ENCODE data around the gene FAM180A. TPM values are rescaled to one million over a fixed set of nuclear protein-coding genes. Genes with fewer than 3 reads are reported as not detected.
A peak's percentile ranks its signal among the peaks of the same experiment; 100 is the strongest.

The FAM180A gene
- total RNA-seq, 1 donor from 2014 or later = 0.26 TPM

GRCh38 chr7:135763261-135763660 lies 14.6 kb upstream of the FAM180A start:
- DNase-seq (ENCODE audit: low read depth) = peak; percentile 9
- Histone ChIP-seq H3K27me3 (ENCODE audit: control insufficient read depth, insufficient read depth, low read length) (peaks cover 1% of the 10 kb centered on the region), H3K36me3 (ENCODE audit: control insufficient read depth, insufficient read depth, low read length) (no peaks in the 10 kb centered on the region), H3K4me3 (ENCODE audit: low read depth, low read length) (no peak overlapping the region)
- TF ChIP-seq CTCF (IDR thresholded peaks at IDR 0.05; ENCODE audit: insufficient read depth, low read length, severe bottlenecking) = no peak
- FAIRE-seq = no peak

- TF ChIP-seq CTCF (IDR thresholded peaks at IDR 0.05; ENCODE audit: insufficient read depth, low read length, severe bottlenecking) = no peak
- no peak for FAIRE-seq
- peak; percentile 38 for DNase-seq (ENCODE audit: low read depth)
- Histone ChIP-seq H3K36me3 (ENCODE audit: control insufficient read depth, insufficient read depth, low read length) (no peaks in the 10 kb centered on the region), H3K4me3 (ENCODE audit: low read depth, low read length) (no peak overlapping the region), H3K27me3 (ENCODE audit: control insufficient read depth, insufficient read depth, low read length) (no peaks in the 10 kb centered on the region)
These were observed 13.3 kb upstream of the FAM180A start for GRCh38 chr7:135761751-135762488.

GRCh38 chr7:135759532-135759931 lies 10.9 kb upstream of the FAM180A start:
- DNase-seq (ENCODE audit: low read depth) (no peak), FAIRE-seq (no peak)
- no peak for TF ChIP-seq CTCF (IDR thresholded peaks at IDR 0.05; ENCODE audit: insufficient read depth, low read length, severe bottlenecking)

GRCh38 chr7:135758531-135758932 lies 9.9 kb upstream of the FAM180A start:
- no peak for FAIRE-seq
- no peaks in the 10 kb centered on the region for H3K36me3 ChIP-seq (ENCODE audit: control insufficient read depth, insufficient read depth, low read length)
- H3K27me3 ChIP-seq (ENCODE audit: control insufficient read depth, insufficient read depth, low read length) = no peaks in the 10 kb centered on the region
- peak; percentile 54 for DNase-seq (ENCODE audit: low read depth)
- TF ChIP-seq CTCF (IDR thresholded peaks at IDR 0.05; ENCODE audit: insufficient read depth, low read length, severe bottlenecking) = no peak
- H3K4me3 ChIP-seq (ENCODE audit: low read depth, low read length) = no peak overlapping the region

More at GRCh38 chr7:135759532-135759931, 10.9 kb upstream of the FAM180A start:
- no peaks in the 10 kb centered on the region for H3K36me3 ChIP-seq (ENCODE audit: control insufficient read depth, insufficient read depth, low read length)
- H3K4me3 ChIP-seq (ENCODE audit: low read depth, low read length) = no peak overlapping the region
- no peaks in the 10 kb centered on the region for H3K27me3 ChIP-seq (ENCODE audit: control insufficient read depth, insufficient read depth, low read length)

GRCh38 chr7:135757719-135758411 lies 9.3 kb upstream of the FAM180A start:
- DNase-seq (ENCODE audit: low read depth) (peak; percentile 38), FAIRE-seq (no peak)
- H3K4me3 ChIP-seq (ENCODE audit: low read depth, low read length) = no peak overlapping the region
- no peaks in the 10 kb centered on the region for H3K27me3 ChIP-seq (ENCODE audit: control insufficient read depth, insufficient read depth, low read length)
- no peaks in the 10 kb centered on the region for H3K36me3 ChIP-seq (ENCODE audit: control insufficient read depth, insufficient read depth, low read length)
- no peak for TF ChIP-seq CTCF (IDR thresholded peaks at IDR 0.05; ENCODE audit: insufficient read depth, low read length, severe bottlenecking)

All from bronchial epithelial cell (primary cell).